C4-2B (cell line): ENCODE measurements around the gene SPPL2B.

ENCODE experiments used
- CTCF ChIP-seq: fragments of 450-650 bp; conservative IDR thresholded peaks from 2 replicates; pipeline ENCODE4 v1.5.1; 2017; ENCODE audit warnings: mild to moderate bottlenecking
- ZFX ChIP-seq: fragments of 450-650 bp; IDR thresholded peaks from 2 replicates; pipeline ENCODE4 v1.6.1; 2017

GRCh38 chr19:2392366-2392765, 63.9 kb downstream of the SPPL2B start:
- TF ChIP-seq CTCF, result no peak
- no peak for TF ChIP-seq ZFX
